GM21737 (cell line): Measurements from ENCODE around the gene THYN1.

Source experiments
- ATAC-seq: cut with Tn5 transposase; IDR thresholded peaks from one replicate; pipeline ENCODE4 v1.9.1; 2021; ENCODE audit warnings: mild to moderate bottlenecking, moderate library complexity; ENCODE audit not compliant: unreplicated experiment

The THYN1 gene

GRCh38 chr11:134252346-134253187, 585 bp downstream of the THYN1 start:
- ATAC-seq: peak; percentile 22

- ATAC-seq: no peak
Measured at GRCh38 chr11:134250675-134251074, 2.5 kb downstream of the THYN1 start.

DNA sequence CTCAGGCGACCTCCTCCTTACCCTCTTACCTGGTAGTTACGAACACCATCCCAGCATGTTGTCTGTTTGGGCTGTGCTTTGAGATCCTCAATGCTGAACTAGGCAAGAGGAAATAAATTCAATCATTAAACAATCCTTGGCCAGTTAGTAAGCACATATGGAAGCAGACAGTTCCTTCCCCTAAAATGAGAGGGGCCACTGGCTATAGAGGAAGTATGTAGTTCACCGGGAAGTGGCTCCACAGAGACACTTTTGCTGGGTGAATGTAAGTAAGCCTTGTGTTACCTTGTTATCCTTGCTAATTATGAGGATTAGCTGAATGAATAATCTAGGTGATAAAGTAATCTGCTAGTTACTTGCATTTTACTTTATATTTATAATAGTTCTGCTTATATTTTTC, 2.9 kb downstream of the THYN1 start:
- ATAC-seq: no peak

DNA sequence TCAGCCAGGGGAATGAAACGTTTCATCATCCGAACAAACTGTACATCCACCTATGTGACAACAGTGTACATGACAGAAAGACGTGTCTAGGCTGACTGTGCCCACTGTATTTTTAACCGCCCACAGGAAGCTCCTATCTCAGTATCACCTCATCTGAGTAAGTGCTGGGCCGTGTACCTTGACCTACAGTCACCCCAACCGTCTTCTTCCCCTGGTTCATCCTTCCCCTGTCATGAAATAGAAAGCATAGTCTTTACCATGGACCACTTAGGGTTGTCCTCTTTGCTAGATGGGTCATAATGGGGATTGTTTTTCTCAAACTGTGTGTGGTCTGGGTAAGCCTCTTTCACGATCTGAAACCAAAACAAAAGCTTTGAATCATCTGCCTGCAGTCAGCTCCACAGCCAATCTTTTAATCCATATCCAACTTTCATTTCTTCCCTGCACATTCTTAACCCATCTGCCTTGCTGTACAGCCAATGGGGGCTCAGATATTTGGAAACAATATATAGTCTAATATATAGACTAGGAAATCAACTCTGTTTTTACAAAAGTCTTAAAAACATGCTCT, 4.2 kb downstream of the THYN1 start:
- no peak for ATAC-seq

DNA sequence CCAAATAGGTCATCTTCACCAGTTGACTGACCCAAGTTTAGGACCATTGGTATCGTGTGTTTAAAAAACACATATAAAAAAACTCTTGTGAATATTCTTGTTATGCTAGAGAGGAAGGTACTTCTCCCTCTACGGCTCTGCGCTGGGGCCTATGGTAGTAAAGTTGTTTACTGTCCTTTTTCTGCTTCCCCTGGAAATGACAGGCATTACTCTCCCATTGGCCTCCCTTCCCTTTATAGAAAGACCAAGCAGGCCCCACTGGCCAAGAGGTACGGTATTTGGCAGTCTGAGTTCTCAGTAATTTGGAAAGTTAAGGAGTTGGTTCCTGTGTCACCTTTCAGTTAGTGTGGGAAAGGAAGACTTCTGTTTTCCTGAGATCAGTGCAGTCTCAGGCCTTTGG, 6.5 kb downstream of the THYN1 start:
- no peak for ATAC-seq

- ATAC-seq: no peak
Measured at GRCh38 chr11:134246100-134246499, 7.1 kb downstream of the THYN1 start.

DNA sequence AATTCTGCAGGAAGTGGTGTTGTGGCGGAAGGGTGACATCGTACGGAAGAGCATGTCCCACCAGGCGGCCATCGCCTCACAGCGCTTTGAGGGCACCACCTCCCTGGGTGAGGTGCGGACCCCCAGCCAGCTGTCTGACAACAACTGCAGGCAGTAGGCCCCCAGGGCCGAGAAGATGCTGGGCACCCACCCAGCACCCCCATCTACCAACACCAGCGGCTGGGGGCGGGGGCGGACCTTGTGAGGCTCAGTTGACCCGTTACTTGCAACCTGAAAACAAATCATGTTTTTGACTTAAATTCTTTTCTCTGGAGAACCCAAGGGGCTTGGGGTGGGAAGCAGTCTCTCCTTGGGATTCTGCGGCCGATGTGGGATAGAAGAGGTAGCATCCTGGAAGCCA, 7.7 kb downstream of the THYN1 start:
- ATAC-seq: no peak

DNA sequence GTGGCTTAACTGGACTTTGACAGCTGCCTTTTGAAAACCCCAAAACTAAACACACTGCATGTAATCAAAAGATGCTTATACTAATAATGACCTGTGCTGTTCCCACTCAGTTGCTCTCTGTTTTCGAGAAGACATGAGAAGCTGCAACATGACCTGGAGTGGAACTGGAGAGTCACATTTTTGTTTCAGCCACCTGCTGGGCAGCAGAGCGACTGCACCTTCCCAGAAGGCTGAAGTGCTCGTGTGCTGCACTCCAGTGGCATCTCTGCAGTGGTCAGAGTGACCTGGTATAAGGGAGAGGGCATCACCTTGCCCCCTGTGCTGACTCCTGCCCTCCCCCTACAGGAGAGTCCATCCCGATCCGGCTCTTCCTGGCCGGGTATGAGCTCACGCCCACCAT, 8.6 kb downstream of the THYN1 start:
- ATAC-seq: peak; percentile 78

DNA sequence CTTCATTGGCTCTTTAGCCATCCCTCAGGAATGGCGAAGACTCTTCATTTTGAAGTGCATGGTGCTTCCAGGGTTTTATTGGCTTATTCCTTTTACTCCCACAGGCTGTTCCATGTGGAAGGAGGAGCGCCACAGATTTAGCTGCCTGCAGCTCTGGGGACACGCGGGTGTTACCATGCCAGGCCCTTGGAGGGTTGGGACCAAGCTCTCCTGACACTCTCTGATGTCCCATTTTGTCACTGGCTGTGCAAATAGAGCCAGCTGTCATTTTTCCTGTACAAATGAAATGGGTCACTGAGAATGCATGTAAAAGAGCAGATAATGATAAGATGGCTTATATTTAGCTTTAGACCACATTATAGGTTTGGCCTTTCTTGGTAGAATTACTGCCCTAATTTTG, 9.2 kb downstream of the THYN1 start:
- ATAC-seq: no peak

- ATAC-seq: no peak
Measured at GRCh38 chr11:134242376-134242775, 10.8 kb downstream of the THYN1 start.

- no peak for ATAC-seq
Measured at GRCh38 chr11:134240592-134240991, 12.6 kb downstream of the THYN1 start.

GRCh38 chr11:134238956-134239355, 14.2 kb downstream of the THYN1 start:
- ATAC-seq: no peak

GRCh38 chr11:134237557-134237922, 15.6 kb downstream of the THYN1 start:
- no peak for ATAC-seq

- ATAC-seq: no peak
Measured at GRCh38 chr11:134236834-134237556, 16.2 kb downstream of the THYN1 start.

DNA sequence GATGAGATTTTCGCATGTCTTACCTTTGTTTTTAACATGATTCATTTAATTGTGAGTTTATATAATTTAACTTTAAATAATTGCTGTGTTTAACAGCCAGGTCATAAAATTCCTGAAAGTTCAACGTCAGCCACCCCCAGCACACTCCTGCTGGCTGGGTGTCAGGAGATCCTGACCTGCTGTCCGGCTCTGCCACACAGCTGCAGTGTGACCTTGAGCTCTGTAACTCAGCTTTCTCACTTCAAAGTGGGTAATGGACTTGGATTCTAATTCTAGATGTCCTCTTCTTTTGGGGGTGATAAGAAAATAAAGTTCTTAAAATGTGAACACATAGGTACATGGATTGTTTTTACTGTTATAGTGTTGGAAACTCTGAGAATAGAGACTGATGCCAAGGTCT, 17.8 kb downstream of the THYN1 start:
- ATAC-seq: no peak

- no peak for ATAC-seq
Measured at GRCh38 chr11:134233729-134234179, 19.4 kb downstream of the THYN1 start.

- no peak for ATAC-seq
Measured at GRCh38 chr11:134231958-134232659, 21.0 kb downstream of the THYN1 start.

GRCh38 chr11:134230339-134230738, 22.8 kb downstream of the THYN1 start:
- no peak for ATAC-seq

DNA sequence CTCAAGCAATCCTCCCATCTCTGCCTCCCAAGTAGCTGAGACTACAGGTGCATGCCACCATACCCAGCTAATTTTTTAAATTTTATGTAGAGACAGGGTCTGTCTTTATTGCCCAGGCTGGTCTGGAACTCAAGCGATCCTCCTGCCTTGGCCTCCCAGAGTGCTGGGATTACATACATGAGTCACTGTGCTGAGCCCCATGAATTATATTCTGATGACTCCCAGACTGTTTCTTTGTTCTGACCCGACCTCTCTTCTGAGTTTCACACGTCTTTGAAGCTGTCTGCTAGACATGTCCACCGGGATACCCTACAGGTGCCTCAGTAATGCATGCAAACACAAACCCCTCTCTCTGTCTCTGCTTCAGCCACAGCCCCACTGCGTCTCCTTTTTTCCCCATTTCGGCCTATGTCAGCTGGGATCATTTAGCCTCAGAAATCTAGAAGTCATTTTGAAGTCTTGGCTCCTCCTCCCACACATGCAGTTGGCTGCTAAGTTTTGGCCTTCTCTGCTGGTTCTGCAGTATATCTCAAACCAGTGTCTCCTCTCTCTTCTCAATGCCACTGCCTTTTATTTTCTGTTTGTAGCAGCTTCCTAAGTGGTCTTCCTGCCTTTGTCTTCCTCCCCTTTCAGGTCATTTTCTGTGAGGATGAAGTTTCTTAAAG, 23.9 kb downstream of the THYN1 start:
- no peak for ATAC-seq

GRCh38 chr11:134228625-134229024, 24.5 kb downstream of the THYN1 start:
- ATAC-seq: peak; percentile 45

DNA sequence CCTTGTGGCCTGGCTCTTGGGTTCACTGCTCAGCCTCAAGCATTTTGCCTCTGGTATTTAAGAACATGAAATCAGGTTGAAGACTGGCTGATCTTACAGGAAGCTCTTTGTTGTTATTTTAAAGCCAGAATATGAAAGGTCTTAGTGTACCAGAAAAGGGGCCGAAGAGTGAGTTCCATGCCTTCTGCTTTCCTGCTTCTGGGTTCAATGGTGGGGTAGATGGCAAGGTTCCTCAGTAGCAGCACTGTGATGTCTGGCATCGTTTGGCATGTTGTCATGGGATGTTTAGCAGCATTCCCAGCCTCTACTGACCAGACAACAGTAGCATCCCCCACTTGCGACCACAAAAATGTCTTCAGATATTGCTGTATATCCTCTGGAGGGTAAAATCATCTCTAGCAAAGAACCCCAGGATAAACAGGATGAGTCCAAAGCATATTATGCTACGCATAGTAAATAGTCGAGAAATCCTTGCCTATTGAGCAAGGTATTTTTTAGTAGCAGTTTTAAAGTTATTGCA, 26.3 kb downstream of the THYN1 start:
- ATAC-seq: no peak
